ENCODE results near the gene P2RY6. TPM values are rescaled to one million over a fixed set of nuclear protein-coding genes. Genes with fewer than 3 reads are reported as not detected.

The P2RY6 gene
- total RNA-seq, 1 experiment from 2014 or later: 34.7 TPM

- no peak overlapping the region for H2AFZ ChIP-seq
- no peaks in the 10 kb centered on the region for H3K27me3 ChIP-seq (ENCODE audit: insufficient read depth, low read depth)
- peak; percentile 48 to 60 for DNase-seq
- POLR2A ChIA-PET (ENCODE audit: unreplicated experiment): no interaction called here
- H3K9me3 ChIP-seq (ENCODE audit: insufficient read depth, low read depth): no peaks in the 10 kb centered on the region
- BruUV-seq (replicated peaks): no TSS peak
- peaks cover 80% of the 10 kb centered on the region for H3K79me2 ChIP-seq (ENCODE audit: low read depth)
- peaks cover 26% of the 10 kb centered on the region for H3K36me3 ChIP-seq (ENCODE audit: low read depth)
- CTCF ChIA-PET: interaction anchor here (1.0 to 1.9 kb wide), 2 partner anchors 13 to 23 kb away, joined by 3 to 7 read pairs; no protein-coding TSS in a partner anchor
- peaks cover 31% of the 10 kb centered on the region for H3F3A ChIP-seq (ENCODE audit: insufficient read depth, low read depth)
- H3K4me3 ChIP-seq: peak overlapping the region; percentile 80; the same call in 1 of the 2 replicates
- H3K4me2 ChIP-seq: peak overlapping the region; percentile 85
- peaks cover 44% of the 10 kb centered on the region for H3K4me1 ChIP-seq (replicated peaks; ENCODE audit: insufficient read depth)
- TF ChIP-seq EZH2 (IDR thresholded peaks at IDR 0.05; ENCODE audit: low read depth): no peak
- no peak for TF ChIP-seq CTCF (conservative IDR thresholded peaks at IDR 0.05)
- no peaks in the 10 kb centered on the region for H3K9me2 ChIP-seq (ENCODE audit: insufficient read depth)
- H3K27ac ChIP-seq: peak overlapping the region; percentile 85; the same call in 1 of the 2 replicates
- no peaks in the 10 kb centered on the region for H4K20me1 ChIP-seq (ENCODE audit: insufficient read depth)
- intact Hi-C loops (cut with micrococcal nuclease; ENCODE audit: unreplicated experiment): no loop called here
Measured at GRCh38 chr11:73275381-73275750, 3.2 kb downstream of the P2RY6 start.

- DNase-seq: no peak
- H3K79me2 ChIP-seq (ENCODE audit: low read depth): peaks cover 97% of the 10 kb centered on the region
- no peaks in the 10 kb centered on the region for H3K27me3 ChIP-seq (ENCODE audit: insufficient read depth, low read depth)
- H4K20me1 ChIP-seq (ENCODE audit: insufficient read depth): 0 out of 2 replicates have a peak, but pooled peaks cover 12% of the 10 kb centered on the region
- H3K27ac ChIP-seq: no peak overlapping the region
- no peak overlapping the region for H3K4me3 ChIP-seq
- peaks cover 13% of the 10 kb centered on the region for H3F3A ChIP-seq (ENCODE audit: insufficient read depth, low read depth)
- no TSS peak for BruUV-seq (replicated peaks)
- intact Hi-C loops (cut with micrococcal nuclease; ENCODE audit: unreplicated experiment): no loop called here
- no peak overlapping the region for H3K4me2 ChIP-seq
- TF ChIP-seq CTCF (conservative IDR thresholded peaks at IDR 0.05) (no peak), EZH2 (IDR thresholded peaks at IDR 0.05; ENCODE audit: low read depth) (no peak)
- ChIA-PET POLR2A (ENCODE audit: unreplicated experiment) (interaction anchor here (0.7 kb wide), 1 partner anchor 15 kb away, joined by 4 read pairs; no protein-coding TSS in a partner anchor), CTCF (interaction anchor here (0.7 kb wide), 1 partner anchor 19 kb away, joined by 5 read pairs; no protein-coding TSS in a partner anchor)
- peaks cover 29% of the 10 kb centered on the region for H3K4me1 ChIP-seq (replicated peaks; ENCODE audit: insufficient read depth)
- peaks cover 26% of the 10 kb centered on the region for H3K36me3 ChIP-seq (ENCODE audit: low read depth)
- H2AFZ ChIP-seq: no peak overlapping the region
- no peaks in the 10 kb centered on the region for H3K9me3 ChIP-seq (ENCODE audit: insufficient read depth, low read depth)
- H3K9me2 ChIP-seq (ENCODE audit: insufficient read depth): no peaks in the 10 kb centered on the region
Measured at GRCh38 chr11:73277467-73277866, 5.3 kb downstream of the P2RY6 start.

- Histone ChIP-seq H3K9me2 (ENCODE audit: insufficient read depth) (no peaks in the 10 kb centered on the region), H3K4me3 (no peak overlapping the region), H3K9me3 (ENCODE audit: insufficient read depth, low read depth) (no peaks in the 10 kb centered on the region), H2AFZ (no peak overlapping the region), H3K4me2 (no peak overlapping the region), H3K4me1 (replicated peaks; ENCODE audit: insufficient read depth) (peaks cover 5% of the 10 kb centered on the region), H3K36me3 (ENCODE audit: low read depth) (peaks cover 21% of the 10 kb centered on the region), H3F3A (ENCODE audit: insufficient read depth, low read depth) (peaks cover 5% of the 10 kb centered on the region), H4K20me1 (ENCODE audit: insufficient read depth) (0 out of 2 replicates have a peak, but pooled peaks cover 15% of the 10 kb centered on the region), H3K27ac (no peak overlapping the region), H3K79me2 (ENCODE audit: low read depth) (peaks cover 95% of the 10 kb centered on the region), H3K27me3 (ENCODE audit: insufficient read depth, low read depth) (no peaks in the 10 kb centered on the region)
- intact Hi-C loops (cut with micrococcal nuclease; ENCODE audit: unreplicated experiment): no loop called here
- CTCF ChIA-PET: no interaction called here
- TF ChIP-seq CTCF (conservative IDR thresholded peaks at IDR 0.05) (no peak), EZH2 (IDR thresholded peaks at IDR 0.05; ENCODE audit: low read depth) (no peak)
- no TSS peak for BruUV-seq (replicated peaks)
- POLR2A ChIA-PET (ENCODE audit: unreplicated experiment): interaction anchor here (0.6 kb wide), 1 partner anchor 149 kb away, joined by 4 read pairs; no protein-coding TSS in a partner anchor
- no peak for DNase-seq
Measured at GRCh38 chr11:73280626-73281025, 8.5 kb downstream of the P2RY6 start.
